H9 (cell line): ENCODE results near the gene SOX14. TPM values are rescaled to one million over a fixed set of nuclear protein-coding genes. Genes with fewer than 3 reads are reported as not detected.

Experiments used
- DNase-seq: peaks from one replicate; pipeline ENCODE4 v3.0.0-alpha.2; 2017
- H2AFZ ChIP-seq: one replicate; pipeline ENCODE4 v1.6.1; 2013; ENCODE audit warnings: mild to moderate bottlenecking, low read length, control low read depth, moderate library complexity
- H2AK5ac ChIP-seq: 2 replicates; pipeline ENCODE4 v1.6.1; 2013; ENCODE audit warnings: low read length, control low read depth, mixed read lengths; ENCODE audit not compliant: insufficient read length
- H2BK120ac ChIP-seq: one replicate; pipeline ENCODE4 v1.6.1; 2013; ENCODE audit warnings: low read depth, mild to moderate bottlenecking, low read length, control low read depth, inconsistent platforms; ENCODE audit not compliant: poor library complexity, severe bottlenecking
- H2BK12ac ChIP-seq: 2 replicates; pipeline ENCODE4 v1.6.1; 2013; ENCODE audit warnings: low read length, control low read depth, mixed read lengths, low read depth; ENCODE audit not compliant: insufficient read length
- H2BK15ac ChIP-seq: 2 replicates; pipeline ENCODE4 v1.6.1; 2013; ENCODE audit warnings: low read depth, low read length, control low read depth
- H2BK20ac ChIP-seq: one replicate; pipeline ENCODE4 v1.6.1; 2013; ENCODE audit warnings: low read depth, mild to moderate bottlenecking, low read length, control low read depth, inconsistent platforms; ENCODE audit not compliant: poor library complexity, severe bottlenecking
- H2BK5ac ChIP-seq: 2 replicates; pipeline ENCODE4 v1.6.1; 2013; ENCODE audit warnings: low read length, control low read depth, mixed read lengths; ENCODE audit not compliant: insufficient read length
- H3K14ac ChIP-seq: 2 replicates; pipeline ENCODE4 v1.6.1; 2013; ENCODE audit warnings: low read length, control low read depth; ENCODE audit not compliant: insufficient read depth
- H3K18ac ChIP-seq: 2 replicates; pipeline ENCODE4 v1.6.1; 2013; ENCODE audit warnings: low read depth, mild to moderate bottlenecking, mixed read lengths, low read length, control low read depth; ENCODE audit not compliant: insufficient read length
- H3K23ac ChIP-seq: 2 replicates; pipeline ENCODE4 v1.6.1; 2013; ENCODE audit warnings: low read length, control low read depth, mixed read lengths, low read depth; ENCODE audit not compliant: insufficient read length
- H3K23me2 ChIP-seq: 2 replicates; pipeline ENCODE4 v1.6.1; 2013; ENCODE audit warnings: low read depth, mild to moderate bottlenecking, mixed read lengths, low read length, control low read depth; ENCODE audit not compliant: insufficient read length, poor library complexity, severe bottlenecking
- H3K27ac ChIP-seq: 2 replicates; pipeline ENCODE4 v1.5.1; 2013; ENCODE audit warnings: low read length, control low read depth, mixed read lengths, low read depth; ENCODE audit not compliant: insufficient read length
- H3K27me3 ChIP-seq: 2 replicates; pipeline ENCODE4 v1.6.1; 2013; ENCODE audit warnings: low read length, control low read depth, inconsistent platforms; ENCODE audit not compliant: insufficient read depth
- H3K4ac ChIP-seq: 2 replicates; pipeline ENCODE4 v1.6.1; 2013; ENCODE audit warnings: low read depth, mild to moderate bottlenecking, control low read depth, inconsistent platforms, low read length, moderate library complexity
- H3K4me1 ChIP-seq: 2 replicates; pipeline ENCODE4 v1.6.1; 2013; ENCODE audit warnings: low read length, control low read depth, inconsistent platforms; ENCODE audit not compliant: insufficient read depth
- H3K4me2 ChIP-seq: 2 replicates; pipeline ENCODE4 v1.6.1; 2013; ENCODE audit warnings: low read length, control low read depth, mixed read lengths; ENCODE audit not compliant: insufficient read length, insufficient read depth
- H3K56ac ChIP-seq: 2 replicates; pipeline ENCODE4 v1.6.1; 2013; ENCODE audit warnings: low read depth, mild to moderate bottlenecking, mixed read lengths, low read length, control low read depth; ENCODE audit not compliant: insufficient read length
- H3K79me1 ChIP-seq: 2 replicates; pipeline ENCODE4 v1.6.1; 2013; ENCODE audit warnings: low read depth, mild to moderate bottlenecking, moderate library complexity, low read length, control low read depth, inconsistent platforms; ENCODE audit not compliant: insufficient read depth, poor library complexity, severe bottlenecking
- H3K79me2 ChIP-seq: 2 replicates; pipeline ENCODE4 v1.6.1; 2013; ENCODE audit warnings: low read length, control low read depth, inconsistent platforms; ENCODE audit not compliant: insufficient read depth
- H3K9ac ChIP-seq: 2 replicates; pipeline ENCODE4 v1.6.1; 2013; ENCODE audit warnings: low read length, control low read depth, mixed read lengths; ENCODE audit not compliant: insufficient read length; ENCODE audit errors: extremely low read depth
- H3K9me3 ChIP-seq: one replicate; pipeline ENCODE4 v1.6.1; 2013; ENCODE audit warnings: low read depth, low read length, inconsistent platforms; ENCODE audit not compliant: control insufficient read depth
- H3T11ph ChIP-seq: one replicate; pipeline ENCODE4 v1.6.1; 2013; ENCODE audit warnings: mild to moderate bottlenecking, low read length, control low read depth, inconsistent platforms
- H4K20me1 ChIP-seq: one replicate; pipeline ENCODE4 v1.6.1; 2013; ENCODE audit not compliant: control insufficient read depth, insufficient read length, insufficient read depth
- H4K5ac ChIP-seq: 2 replicates; pipeline ENCODE4 v1.6.1; 2013; ENCODE audit warnings: low read depth, mild to moderate bottlenecking, mixed read lengths, low read length, control low read depth; ENCODE audit not compliant: insufficient read length
- H4K8ac ChIP-seq: replicated peaks from 2 replicates; pipeline ENCODE4 v1.6.1; 2013; ENCODE audit warnings: low read length, control low read depth, mixed read lengths, low read depth; ENCODE audit not compliant: insufficient read length
- H4K91ac ChIP-seq: 2 replicates; pipeline ENCODE4 v1.6.1; 2013; ENCODE audit warnings: low read depth, mild to moderate bottlenecking, moderate library complexity, mixed read lengths, low read length, control low read depth; ENCODE audit not compliant: insufficient read length
- H3K27ac Mint-ChIP-seq, 3 experiments: 2 replicates in 2 of 3; 3 replicates in 1 of 3; pipeline ENCODE4 v1.8.0; 2020 to 2021; ENCODE audit warnings: mixed read lengths in 3 of 3, mild to moderate bottlenecking in 1 of 3, moderate library complexity in 1 of 3
- H3K27me3 Mint-ChIP-seq: 2 replicates; pipeline ENCODE4 v1.8.0; 2021; ENCODE audit warnings: low read depth, mild to moderate bottlenecking, moderate library complexity, mixed read lengths
- H3K36me3 Mint-ChIP-seq, 3 experiments: 2 replicates in 2 of 3; 3 replicates in 1 of 3; pipeline ENCODE4 v1.8.0; 2020 to 2021; ENCODE audit warnings: low read depth in 3 of 3, mixed read lengths in 3 of 3; ENCODE audit not compliant: insufficient read depth in 1 of 3
- H3K4me1 Mint-ChIP-seq, 2 experiments: 2 replicates each; pipeline ENCODE4 v1.8.0; 2020; ENCODE audit warnings: mixed read lengths in 2 of 2
- H3K4me3 Mint-ChIP-seq, 2 experiments: 2 replicates in 1 of 2; 3 replicates in 1 of 2; pipeline ENCODE4 v1.8.0; 2020 to 2021; ENCODE audit warnings: mild to moderate bottlenecking in 2 of 2, mixed read lengths in 2 of 2, moderate library complexity in 1 of 2
- H3K9me3 Mint-ChIP-seq, 2 experiments: 2 replicates in 1 of 2; 3 replicates in 1 of 2; pipeline ENCODE4 v1.8.0; 2020; ENCODE audit warnings: mild to moderate bottlenecking in 2 of 2, mixed read lengths in 2 of 2, moderate library complexity in 1 of 2
- CTCF ChIP-seq: fragments of 200-600 bp; sonication (generic); conservative IDR thresholded peaks from 3 replicates; pipeline ENCODE4 v1.8.0; 2021; ENCODE audit warnings: antibody characterized with exemption, mild to moderate bottlenecking
- total RNA-seq: library from RNA; stranded (reverse); gene quantifications from 2 replicates; pipeline ENCODE4 v1.2.1, GENCODE V29; 2021

Gene SOX14
- total RNA-seq, 1 experiment from 2014 or later: 0.57 TPM

DNA sequence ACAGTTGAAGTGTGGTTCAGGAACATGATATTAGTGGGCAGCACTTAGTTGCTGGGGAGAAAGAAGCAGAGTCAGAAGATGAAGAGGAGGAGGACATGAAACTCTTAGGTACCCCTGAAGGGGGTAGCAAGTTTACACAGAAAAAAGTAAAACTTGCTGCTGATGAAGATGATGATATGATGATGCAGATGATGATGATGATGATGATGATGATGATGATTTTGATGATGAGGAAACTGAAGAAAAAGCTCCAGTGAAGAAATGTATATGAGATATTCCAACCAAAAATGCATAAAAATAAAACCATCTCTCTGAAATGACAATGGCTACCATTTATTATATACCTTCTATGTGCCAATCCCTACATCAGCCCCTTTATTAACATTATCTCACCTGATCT is 39.9 kb upstream of the SOX14 start:
- no peaks in the 10 kb centered on the region for H3K79me2 ChIP-seq
- no peaks in the 10 kb centered on the region for H3K4me1 Mint-ChIP-seq
- no peak overlapping the region for H2BK5ac ChIP-seq
- H2BK20ac ChIP-seq: no peak overlapping the region
- H2BK120ac ChIP-seq: no peak overlapping the region
- H3T11ph ChIP-seq: no peak overlapping the region
- no peak overlapping the region for H3K27ac ChIP-seq
- H2AK5ac ChIP-seq: no peak overlapping the region
- no peak overlapping the region for H3K4me2 ChIP-seq
- no peak overlapping the region for H4K8ac ChIP-seq
- no peaks in the 10 kb centered on the region for H3K27me3 ChIP-seq
- no peak overlapping the region for H2AFZ ChIP-seq
- H3K27ac Mint-ChIP-seq: no peak overlapping the region
- no peaks in the 10 kb centered on the region for H3K9me3 ChIP-seq
- TF ChIP-seq CTCF: no peak
- H4K20me1 ChIP-seq: no peaks in the 10 kb centered on the region
- H3K36me3 Mint-ChIP-seq: no peaks in the 10 kb centered on the region
- H2BK15ac ChIP-seq: no peak overlapping the region
- H3K18ac ChIP-seq: no peak overlapping the region
- no peak overlapping the region for H3K9ac ChIP-seq
- no peak overlapping the region for H3K56ac ChIP-seq
- no peak overlapping the region for H3K4ac ChIP-seq
- no peaks in the 10 kb centered on the region for H3K79me1 ChIP-seq
- H2BK12ac ChIP-seq: no peak overlapping the region
- no peak overlapping the region for H3K23ac ChIP-seq
- H3K27me3 Mint-ChIP-seq: peaks cover 25% of the 10 kb centered on the region
- no peak overlapping the region for H4K91ac ChIP-seq
- no peak overlapping the region for H4K5ac ChIP-seq
- H3K4me1 ChIP-seq: no peaks in the 10 kb centered on the region
- H3K4me3 Mint-ChIP-seq: no peak overlapping the region
- H3K9me3 Mint-ChIP-seq: no peaks in the 10 kb centered on the region
- no peak overlapping the region for H3K14ac ChIP-seq
- no peaks in the 10 kb centered on the region for H3K23me2 ChIP-seq
- DNase-seq: no peak
